HCT116 (cell line): Measurements from ENCODE around the gene CAMK1D. TPM values are rescaled to one million over a fixed set of nuclear protein-coding genes. Genes with fewer than 3 reads are reported as not detected.

Source experiments
- ATAC-seq: fragments of 200-7000 bp; cut with Tn5 transposase; 2 replicates; pipeline ENCODE4 v1.9.1; 2020; ENCODE audit warnings: mild to moderate bottlenecking, moderate library complexity
- BruUV-seq: library from RNA; stranded (reverse); fragments of 400-500 nt; replicated peaks from 2 replicates; lab custom pipeline; 2021; lab: Mats Ljungman, UMichigan
- CTCF ChIA-PET: fragments of 300-600 bp; sonication (Branson Sonifier 250); formaldehyde crosslinking; loops from one replicate; lab custom pipeline; 2021; ENCODE audit warnings: antibody characterized with exemption; lab: Charles Lee
- POLR2A ChIA-PET: fragments of 300-600, 350-600 bp; sonication (Branson Sonifier 250); formaldehyde crosslinking; loops from one replicate; lab custom pipeline; 2021; ENCODE audit warnings: antibody characterized with exemption; lab: Charles Lee
- RAD21 ChIA-PET, 2 experiments: fragments of 300-600 bp; sonication (Branson Sonifier 250); formaldehyde crosslinking; loops; one replicate each; lab custom pipeline; 2023; ENCODE audit warnings: low total read pairs in 2 of 2; ENCODE audit not compliant: uncharacterized antibody in 2 of 2, unreplicated experiment in 2 of 2, low non-redundant PET in 1 of 2; lab: Charles Lee
- DNase-seq: peaks from one replicate; pipeline ENCODE4 v3.0.0-alpha.2; 2010; ENCODE audit warnings: low read depth, low spot score
- H2AFZ ChIP-seq: fragments of 200-600 bp; shearing (Covaris generic), sonication (generic); 2 replicates; pipeline ENCODE4 v1.6.1; 2017; ENCODE audit warnings: low read depth, mixed run types, mixed read lengths, antibody characterized with exemption, low read length; ENCODE audit not compliant: poor library complexity, severe bottlenecking
- H3K27ac ChIP-seq: 2 replicates; pipeline ENCODE4 v1.5.1; 2012; ENCODE audit warnings: low read depth, low read length
- H3K27me3 ChIP-seq: fragments of 200-600 bp; sonication (generic); 2 replicates; pipeline ENCODE4 v1.6.1; 2016; ENCODE audit warnings: mixed run types, low read length, mixed read lengths; ENCODE audit not compliant: insufficient read depth
- H3K36me3 ChIP-seq, 2 experiments: fragments of 200-500 bp in 1 of 2; fragments of 200-600 bp in 1 of 2; sonication (Bioruptor generic) in 1 of 2; sonication (generic) in 1 of 2; 2 replicates each; pipeline versions ENCODE4 v1.5.1 to v1.6.1; 2014 to 2016; ENCODE audit warnings: low read length in 2 of 2, inconsistent platforms in 1 of 2, mixed read lengths in 1 of 2, mixed run types in 1 of 2; ENCODE audit not compliant: insufficient read depth in 2 of 2, control insufficient read depth in 1 of 2
- H3K4me1 ChIP-seq, 2 experiments: fragments of 200-600 bp in 1 of 2; sonication (generic) in 1 of 2; 2 replicates each; pipeline versions ENCODE4 v1.5.1 to v1.6.1; 2012 to 2017; ENCODE audit warnings: low read length in 2 of 2, inconsistent platforms in 1 of 2, mild to moderate bottlenecking in 1 of 2, mixed read lengths in 1 of 2, mixed run types in 1 of 2, moderate library complexity in 1 of 2; ENCODE audit not compliant: insufficient read depth in 2 of 2, control insufficient read depth in 1 of 2
- H3K4me2 ChIP-seq: fragments of 200-600 bp; sonication (generic); 2 replicates; pipeline ENCODE4 v1.6.1; 2017; ENCODE audit warnings: mixed run types, low read length, mixed read lengths
- H3K4me3 ChIP-seq, 2 experiments: fragments of 200-600 bp in 1 of 2; sonication (generic) in 1 of 2; replicated peaks in 1 of 2; 2 replicates each; pipeline ENCODE4 v1.5.1; 2011 to 2016; ENCODE audit warnings: low read length in 2 of 2, control low read depth in 1 of 2, low read depth in 1 of 2, mild to moderate bottlenecking in 1 of 2, mixed read lengths in 1 of 2, mixed run types in 1 of 2
- H3K79me2 ChIP-seq: fragments of 200-600 bp; sonication (generic); 2 replicates; pipeline ENCODE4 v1.6.1; 2017; ENCODE audit warnings: mild to moderate bottlenecking, mixed run types, low read length, moderate library complexity, mixed read lengths; ENCODE audit not compliant: insufficient read depth
- H3K9ac ChIP-seq: fragments of 200-600 bp; sonication (generic); 2 replicates; pipeline ENCODE4 v1.6.1; 2016; ENCODE audit warnings: low read length, mixed read lengths
- H3K9me2 ChIP-seq: fragments of 200-600 bp; sonication (generic), shearing (Covaris generic); 2 replicates; pipeline ENCODE4 v1.6.1; 2017; ENCODE audit warnings: mixed run types, mild to moderate bottlenecking, moderate library complexity; ENCODE audit not compliant: insufficient read depth
- H3K9me3 ChIP-seq, 2 experiments: fragments of 200-500 bp in 1 of 2; fragments of 200-600 bp in 1 of 2; sonication (Bioruptor generic) in 1 of 2; sonication (generic) in 1 of 2; 2 replicates each; pipeline ENCODE4 v1.6.1; 2014 to 2017; ENCODE audit warnings: low read length in 2 of 2, mixed read lengths in 2 of 2, inconsistent platforms in 1 of 2, low read depth in 1 of 2, mild to moderate bottlenecking in 1 of 2, mixed run types in 1 of 2, moderate library complexity in 1 of 2; ENCODE audit not compliant: control insufficient read depth in 1 of 2, insufficient read depth in 1 of 2
- H4K20me1 ChIP-seq: fragments of 200-600 bp; sonication (generic), shearing (Covaris generic); 2 replicates; pipeline ENCODE4 v1.6.1; 2017; ENCODE audit warnings: mixed run types, mild to moderate bottlenecking, moderate library complexity; ENCODE audit not compliant: insufficient read depth
- CEBPB ChIP-seq: IDR thresholded peaks from 2 replicates; pipeline ENCODE4 v1.6.1; 2012; ENCODE audit warnings: low read depth
- CTCF ChIP-seq, 3 experiments: fragments of 200-600 bp in 1 of 3; sonication (generic) in 1 of 3; IDR thresholded peaks in 2 of 3; conservative IDR thresholded peaks in 1 of 3; 2 replicates each; pipeline ENCODE4 v1.5.1; 2012 to 2017; ENCODE audit warnings: low read depth in 2 of 3, low read length in 2 of 3, antibody characterized with exemption in 1 of 3, borderline replicate concordance in 1 of 3, control low read depth in 1 of 3, mild to moderate bottlenecking in 1 of 3, mixed read lengths in 1 of 3, mixed run types in 1 of 3, moderate library complexity in 1 of 3; ENCODE audit not compliant: insufficient read depth in 1 of 3
- EGR1 ChIP-seq: IDR thresholded peaks from 2 replicates; pipeline ENCODE4 v1.6.1; 2012; ENCODE audit warnings: low read depth
- FOSL1 ChIP-seq: IDR thresholded peaks from 2 replicates; pipeline ENCODE4 v1.6.1; 2012; ENCODE audit warnings: low read depth
- POLR2A ChIP-seq: IDR thresholded peaks from 2 replicates; pipeline ENCODE4 v1.7.0; 2011; ENCODE audit warnings: borderline replicate concordance; ENCODE audit not compliant: insufficient read depth, insufficient read length; ENCODE audit errors: extremely low read depth
- RAD21 ChIP-seq: IDR thresholded peaks from 2 replicates; pipeline ENCODE4 v1.6.1; 2012; ENCODE audit warnings: low read depth, mild to moderate bottlenecking
- SIN3A ChIP-seq: IDR thresholded peaks from 2 replicates; pipeline ENCODE4 v1.6.1; 2012; ENCODE audit warnings: low read depth
- TCF7L2 ChIP-seq: IDR thresholded peaks from 2 replicates; pipeline ENCODE4 v1.7.0; 2011; ENCODE audit warnings: borderline replicate concordance, inconsistent platforms; ENCODE audit not compliant: insufficient read depth, insufficient read length; ENCODE audit errors: extremely low read depth
- YY1 ChIP-seq: IDR thresholded peaks from 2 replicates; pipeline ENCODE4 v1.6.1; 2011; ENCODE audit warnings: low read length, low read depth, moderate library complexity, mild to moderate bottlenecking; ENCODE audit not compliant: insufficient replicate concordance; ENCODE audit errors: extremely low read depth
- intact Hi-C: fragments of 100-400 bp; cut with micrococcal nuclease; formaldehyde crosslinking; loops from 2 replicates; pipeline ENCODE4 v1.10.0; 2022
- total RNA-seq: library from RNA; stranded (reverse); gene quantifications from one replicate; pipeline ENCODE4 v1.2.1, GENCODE V29; 2021; ENCODE audit not compliant: unreplicated experiment

Gene CAMK1D
- total RNA-seq, 1 experiment from 2014 or later, result 9.6 TPM

- ChIA-PET CTCF (no interaction called here), POLR2A (no interaction called here), RAD21 (no interaction called here)
- Histone ChIP-seq H3K4me3 (no peak overlapping the region), H3K79me2 (no peaks in the 10 kb centered on the region), H3K36me3 (no peaks in the 10 kb centered on the region), H2AFZ (no peak overlapping the region), H3K27ac (no peak overlapping the region), H3K4me2 (no peak overlapping the region), H3K9ac (no peak overlapping the region), H4K20me1 (no peaks in the 10 kb centered on the region), H3K4me1 (peaks cover 0 to 5% of the 10 kb centered on the region in 2 experiments; a peak in 1 of 4 replicates), H3K27me3 (no peaks in the 10 kb centered on the region), H3K9me2 (no peaks in the 10 kb centered on the region), H3K9me3 (no peaks in the 10 kb centered on the region)
- TF ChIP-seq YY1 (no peak), FOSL1 (no peak), CEBPB (no peak), EGR1 (no peak), TCF7L2 (no peak), SIN3A (no peak), POLR2A (no peak), RAD21 (no peak), CTCF (IDR thresholded peaks at IDR 0.05 in 2 of 3, conservative IDR thresholded peaks at IDR 0.05 in 1 of 3; ENCODE audit: borderline replicate concordance in 1 of 3, insufficient read depth in 1 of 3, low read depth in 2 of 3, low read length in 2 of 3) (no peak)
- ATAC-seq, result no peak
- BruUV-seq, result no TSS peak
- DNase-seq, result no peak
- intact Hi-C loops, result no loop called here
Measured at GRCh38 chr10:12389154-12389734, 39.9 kb downstream of the CAMK1D start.
